Sigmoid colon (tissue), 4 donors: Measurements from ENCODE around the gene SLC30A7.

Experiments used
- CTCF ChIP-seq, 4 experiments: fragments of 450-650 bp in 3 of 4; fragments of 200-600 bp in 1 of 4; IDR thresholded peaks; one replicate each; pipeline ENCODE4 v1.5.1; 2016 to 2019; ENCODE audit warnings: antibody characterized with exemption in 4 of 4, mild to moderate bottlenecking in 3 of 4, moderate library complexity in 2 of 4
- POLR2A ChIP-seq, 2 donors: fragments of 450-650 bp; IDR thresholded peaks; one replicate each; pipeline ENCODE4 v1.6.1; 2016; ENCODE audit warnings: antibody characterized with exemption in 2 of 2, mild to moderate bottlenecking in 2 of 2, moderate library complexity in 2 of 2
- POLR2AphosphoS5 ChIP-seq, 4 donors: sonication (generic); formaldehyde crosslinking; IDR thresholded peaks; one replicate each; pipeline ENCODE4 v1.6.1; 2017; ENCODE audit warnings: antibody characterized with exemption in 4 of 4

DNA sequence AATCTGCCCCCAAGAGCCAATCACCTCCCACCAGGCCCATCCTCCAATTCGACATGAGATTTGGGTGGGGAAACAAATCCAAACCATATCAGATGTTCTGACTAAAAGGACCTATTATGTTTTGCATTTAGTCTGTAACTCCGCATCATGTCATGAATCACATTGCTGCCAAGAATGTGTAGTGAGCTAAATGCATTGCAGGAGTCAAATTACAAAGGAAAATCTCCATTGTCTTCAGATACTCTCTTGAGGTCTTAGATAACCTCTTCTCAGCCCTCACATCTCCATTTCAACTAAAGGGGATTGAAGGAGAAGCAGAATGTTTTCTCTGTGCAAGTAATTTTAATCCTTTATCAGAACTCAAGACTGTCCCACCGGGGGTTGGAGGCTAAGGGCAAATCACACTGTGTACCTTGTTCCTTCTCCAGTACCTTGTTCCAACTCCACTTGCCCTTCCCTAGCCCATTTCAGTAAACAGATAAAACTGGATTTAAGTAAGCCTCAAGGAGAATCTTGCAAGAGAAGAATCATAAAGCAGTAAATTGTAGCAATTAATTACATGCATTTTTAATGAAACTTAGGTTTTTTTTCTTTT, 35.4 kb upstream of the SLC30A7 start:
- TF ChIP-seq POLR2A (IDR thresholded peaks at IDR 0.05) (no peak), CTCF (IDR thresholded peaks at IDR 0.05) (no peak), POLR2AphosphoS5 (IDR thresholded peaks at IDR 0.05) (no peak)
